ENCODE results near the gene LIPE. TPM values are rescaled to one million over a fixed set of nuclear protein-coding genes. Genes with fewer than 3 reads are reported as not detected.

LIPE gene
- polyA plus RNA-seq, 1 donor (not counting 4 experiments of a cell fraction or from before 2014, with no cell fraction given) = 6.1 TPM

DNA sequence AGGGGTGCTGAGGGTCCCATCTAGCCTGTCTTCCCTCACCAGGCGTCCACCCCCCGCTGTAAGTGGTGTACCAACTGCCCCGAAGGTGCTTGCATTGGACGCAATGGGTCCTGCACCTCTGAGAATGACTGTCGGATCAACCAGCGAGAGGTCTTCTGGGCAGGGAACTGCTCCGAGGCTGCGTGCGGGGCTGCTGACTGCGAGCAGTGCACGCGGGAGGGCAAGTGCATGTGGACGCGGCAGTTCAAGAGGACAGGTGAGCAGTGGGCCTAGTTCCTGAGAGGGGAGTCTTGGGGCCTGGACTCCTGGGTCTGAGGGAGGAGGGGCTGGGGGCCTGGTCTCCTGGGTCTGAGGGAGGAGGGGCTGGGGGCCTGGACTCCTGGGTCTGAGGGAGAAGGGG, 64.8 kb downstream of the LIPE start:
- DNase-seq (ENCODE audit: low read depth, low spot score) = no peak
- Histone ChIP-seq H4K20me1 (ENCODE audit: control insufficient read depth, extremely low read depth, insufficient read depth, low read length) (no peaks in the 10 kb centered on the region), H3K36me3 (ENCODE audit: control insufficient read depth in 2 of 2, extremely low read depth in 1 of 2, insufficient read depth in 2 of 2, low read length in 2 of 2) (peaks cover 0 to 6% of the 10 kb centered on the region in 2 experiments), H3K27ac (ENCODE audit: control insufficient read depth, insufficient read depth, low read length) (no peak overlapping the region), H3K4me1 (ENCODE audit: control insufficient read depth, extremely low read depth, insufficient read depth, low read length) (no peaks in the 10 kb centered on the region), H3K4me3 (ENCODE audit: control insufficient read depth in 2 of 3, extremely low read depth in 1 of 3, insufficient read depth in 2 of 3, low read depth in 1 of 3, low read length in 3 of 3) (no peak overlapping the region), H3K9me3 (ENCODE audit: control insufficient read depth, low read depth, low read length) (no peaks in the 10 kb centered on the region), H2AFZ (ENCODE audit: control insufficient read depth, low read length) (no peak overlapping the region), H3K9me1 (ENCODE audit: control insufficient read depth, extremely low read depth, insufficient read depth, low read length) (no peaks in the 10 kb centered on the region), H3K27me3 (ENCODE audit: control insufficient read depth, extremely low read depth, insufficient read depth, low read length) (no peaks in the 10 kb centered on the region), H3K9ac (ENCODE audit: control insufficient read depth, extremely low read depth, insufficient read depth, low read length) (no peak overlapping the region), H3K79me2 (ENCODE audit: control insufficient read depth, insufficient read depth, low read length) (no peaks in the 10 kb centered on the region), H3K4me2 (ENCODE audit: control insufficient read depth, extremely low read depth, insufficient read depth, low read depth, low read length) (no peak overlapping the region)
- dilution Hi-C loops (cut with MboI; ENCODE audit: extremely low pct_ligation_motif_present, low sequenced_read_pairs) = no loop called here
- TF ChIP-seq EZH2 (IDR thresholded peaks at IDR 0.05; ENCODE audit: low read length) = no peak
- TF ChIP-seq, protein P1, sequence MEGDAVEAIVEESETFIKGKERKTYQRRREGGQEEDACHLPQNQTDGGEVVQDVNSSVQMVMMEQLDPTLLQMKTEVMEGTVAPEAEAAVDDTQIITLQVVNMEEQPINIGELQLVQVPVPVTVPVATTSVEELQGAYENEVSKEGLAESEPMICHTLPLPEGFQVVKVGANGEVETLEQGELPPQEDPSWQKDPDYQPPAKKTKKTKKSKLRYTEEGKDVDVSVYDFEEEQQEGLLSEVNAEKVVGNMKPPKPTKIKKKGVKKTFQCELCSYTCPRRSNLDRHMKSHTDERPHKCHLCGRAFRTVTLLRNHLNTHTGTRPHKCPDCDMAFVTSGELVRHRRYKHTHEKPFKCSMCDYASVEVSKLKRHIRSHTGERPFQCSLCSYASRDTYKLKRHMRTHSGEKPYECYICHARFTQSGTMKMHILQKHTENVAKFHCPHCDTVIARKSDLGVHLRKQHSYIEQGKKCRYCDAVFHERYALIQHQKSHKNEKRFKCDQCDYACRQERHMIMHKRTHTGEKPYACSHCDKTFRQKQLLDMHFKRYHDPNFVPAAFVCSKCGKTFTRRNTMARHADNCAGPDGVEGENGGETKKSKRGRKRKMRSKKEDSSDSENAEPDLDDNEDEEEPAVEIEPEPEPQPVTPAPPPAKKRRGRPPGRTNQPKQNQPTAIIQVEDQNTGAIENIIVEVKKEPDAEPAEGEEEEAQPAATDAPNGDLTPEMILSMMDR (optimal IDR thresholded peaks at IDR 0.05 in 1 of 3, IDR thresholded peaks at IDR 0.05 in 1 of 3, conservative IDR thresholded peaks at IDR 0.05 in 1 of 3; ENCODE audit: extremely low read depth in 1 of 3, insufficient read depth in 2 of 3, low read length in 3 of 3) = no peak
- no peak for FAIRE-seq

DNA sequence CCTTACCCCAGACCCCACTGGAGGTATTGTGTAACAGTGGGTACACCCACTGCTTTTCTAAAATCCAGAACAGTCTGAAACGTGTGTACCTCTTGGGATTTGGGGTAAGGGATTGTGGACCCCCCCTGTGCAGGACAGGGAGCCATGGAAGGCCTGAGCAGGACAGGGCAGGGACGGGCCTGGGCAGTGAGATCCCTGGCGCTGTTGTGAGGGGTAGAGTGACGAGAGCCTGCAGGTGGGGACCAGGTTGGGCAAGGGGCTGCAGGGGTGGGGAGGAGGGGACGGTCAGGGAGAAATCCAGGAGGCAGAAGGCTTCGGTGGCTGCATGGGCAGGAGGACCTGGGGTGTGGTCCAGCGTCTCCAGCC, 65.7 kb downstream of the LIPE start:
- dilution Hi-C loops (cut with MboI; ENCODE audit: extremely low pct_ligation_motif_present, low sequenced_read_pairs) = no loop called here

More for the DNA sequence above, 65.7 kb downstream of the LIPE start:
- Histone ChIP-seq H3K9me3 (ENCODE audit: control insufficient read depth, low read depth, low read length) (no peaks in the 10 kb centered on the region), H3K4me3 (ENCODE audit: control insufficient read depth in 2 of 3, extremely low read depth in 1 of 3, insufficient read depth in 2 of 3, low read depth in 1 of 3, low read length in 3 of 3) (no peak overlapping the region), H2AFZ (ENCODE audit: control insufficient read depth, low read length) (no peak overlapping the region), H3K4me1 (ENCODE audit: control insufficient read depth, extremely low read depth, insufficient read depth, low read length) (no peaks in the 10 kb centered on the region), H3K36me3 (ENCODE audit: control insufficient read depth in 2 of 2, extremely low read depth in 1 of 2, insufficient read depth in 2 of 2, low read length in 2 of 2) (peaks cover 0 to 8% of the 10 kb centered on the region in 2 experiments), H3K4me2 (ENCODE audit: control insufficient read depth, extremely low read depth, insufficient read depth, low read depth, low read length) (no peak overlapping the region), H3K79me2 (ENCODE audit: control insufficient read depth, insufficient read depth, low read length) (no peaks in the 10 kb centered on the region), H3K9ac (ENCODE audit: control insufficient read depth, extremely low read depth, insufficient read depth, low read length) (no peak overlapping the region), H3K27me3 (ENCODE audit: control insufficient read depth, extremely low read depth, insufficient read depth, low read length) (no peaks in the 10 kb centered on the region), H3K27ac (ENCODE audit: control insufficient read depth, insufficient read depth, low read length) (no peak overlapping the region), H4K20me1 (ENCODE audit: control insufficient read depth, extremely low read depth, insufficient read depth, low read length) (no peaks in the 10 kb centered on the region), H3K9me1 (ENCODE audit: control insufficient read depth, extremely low read depth, insufficient read depth, low read length) (no peaks in the 10 kb centered on the region)
- FAIRE-seq = no peak
- DNase-seq (ENCODE audit: low read depth, low spot score) = no peak
- TF ChIP-seq EZH2 (IDR thresholded peaks at IDR 0.05; ENCODE audit: low read length) = no peak
- TF ChIP-seq, protein P1 (optimal IDR thresholded peaks at IDR 0.05 in 1 of 3, IDR thresholded peaks at IDR 0.05 in 1 of 3, conservative IDR thresholded peaks at IDR 0.05 in 1 of 3; ENCODE audit: extremely low read depth in 1 of 3, insufficient read depth in 2 of 3, low read length in 3 of 3) = no peak

All from keratinocyte (primary cell).